ENCODE measurements around the gene ALDH5A1. TPM values are rescaled to one million over a fixed set of nuclear protein-coding genes. Genes with fewer than 3 reads are reported as not detected.

Gene ALDH5A1
- total and polyA plus RNA-seq, 10 of the 15 experiments (the other 5 are each of a cell fraction or from before 2014, with no cell fraction given), result 2.6 to 13.8 (median 9.3) TPM

- TF ChIP-seq JUND (IDR thresholded peaks at IDR 0.05; ENCODE audit: low read depth, low read length) (no peak), STAT1 (conservative IDR thresholded peaks at IDR 0.05) (no peak), EED (IDR thresholded peaks at IDR 0.05; ENCODE audit: low read depth) (no peak), JUNB (IDR thresholded peaks at IDR 0.05) (no peak), ZBTB11 (CRISPR knock-in tag; IDR thresholded peaks at IDR 0.05) (no peak), IKZF2 (IDR thresholded peaks at IDR 0.05) (no peak), CBFB (IDR thresholded peaks at IDR 0.05; ENCODE audit: low read depth) (no peak), GABPA (IDR thresholded peaks at IDR 0.05; ENCODE audit: low read depth) (no peak), CEBPB (IDR thresholded peaks at IDR 0.05; ENCODE audit: borderline replicate concordance in 1 of 2, low read depth in 2 of 2, low read length in 2 of 2) (no peak), BCL3 (IDR thresholded peaks at IDR 0.05; ENCODE audit: borderline replicate concordance, insufficient read depth, low read depth, low read length, poor library complexity, severe bottlenecking) (no peak), CHD1 (IDR thresholded peaks at IDR 0.05; ENCODE audit: low read depth, low read length) (no peak), MAX (IDR thresholded peaks at IDR 0.05; ENCODE audit: low read depth, low read length) (no peak), PRDM15 (CRISPR knock-in tag; IDR thresholded peaks at IDR 0.05) (no peak)
Measured at GRCh38 chr6:24536466-24536865, 41.7 kb downstream of the ALDH5A1 start (continued).
